Activated CD8-positive, alpha-beta memory T cell treated with anti-CD3 and anti-CD28 coated beads, Interleukin-2, amount 10 ng/mL, durations not matched to agents 7 days and 5 days (primary cell): ENCODE measurements around the gene PMIS2. TPM values are rescaled to one million over a fixed set of nuclear protein-coding genes. Genes with fewer than 3 reads are reported as not detected.
A peak's percentile ranks its signal among the peaks of the same experiment; 100 is the strongest.

Experiments
- ATAC-seq: fragments of 150-1000 bp; cut with Tn5 transposase; one replicate; pipeline ENCODE4 v1.10.0; 2021; ENCODE audit warnings: moderate library complexity
- CTCF ChIA-PET: fragments of 350-600 bp; sonication (Branson Sonifier 250); formaldehyde crosslinking; loops from one replicate; lab custom pipeline; 2021; ENCODE audit warnings: antibody characterized with exemption; lab: Charles Lee
- DNase-seq: peaks from one replicate; pipeline ENCODE4 v3.0.0-alpha.2; 2020
- H3K27ac Mint-ChIP-seq: one replicate; pipeline ENCODE4 v1.8.0; 2021; ENCODE audit warnings: mild to moderate bottlenecking, mixed read lengths
- H3K27me3 Mint-ChIP-seq: one replicate; pipeline ENCODE4 v1.8.0; 2021; ENCODE audit warnings: mixed read lengths
- H3K36me3 Mint-ChIP-seq: one replicate; pipeline ENCODE4 v1.8.0; 2021; ENCODE audit warnings: mild to moderate bottlenecking, mixed read lengths
- H3K4me1 Mint-ChIP-seq: one replicate; pipeline ENCODE4 v1.8.0; 2021; ENCODE audit warnings: mixed read lengths
- H3K4me3 Mint-ChIP-seq: one replicate; pipeline ENCODE4 v1.8.0; 2021; ENCODE audit warnings: mild to moderate bottlenecking, moderate library complexity, mixed read lengths
- H3K9me3 Mint-ChIP-seq: one replicate; pipeline ENCODE4 v1.8.0; 2022; ENCODE audit warnings: low read depth, mixed read lengths
- total RNA-seq, 2 experiments: library from RNA; stranded (reverse); gene quantifications; one replicate each; pipeline ENCODE4 v1.2.3, GENCODE V29; 2021

The PMIS2 gene
- not detected for total RNA-seq

GRCh38 chr19:35585848-35586247, at the start of gene PMIS2:
Gene PMIS2 (plus strand): TSS chr19:35586173. CDS start chr19:35586260, 87 bp downstream.
- no peak within 1 kb of the TSS for H3K4me3 Mint-ChIP-seq
- H3K27ac Mint-ChIP-seq: no peak within 1 kb of the TSS
- H3K36me3 Mint-ChIP-seq: no peaks in the 10 kb centered on the region
- peaks cover 21% of the 10 kb centered on the region for H3K27me3 Mint-ChIP-seq
- ATAC-seq (peak; percentile 23), DNase-seq (no peak)
- no peaks in the 10 kb centered on the region for H3K9me3 Mint-ChIP-seq
- H3K4me1 Mint-ChIP-seq: no peaks in the 10 kb centered on the region
- CTCF ChIA-PET: interaction anchor here (1.1 kb wide), 1 partner anchor 12 kb away, joined by 3 read pairs; no protein-coding TSS in a partner anchor

DNA sequence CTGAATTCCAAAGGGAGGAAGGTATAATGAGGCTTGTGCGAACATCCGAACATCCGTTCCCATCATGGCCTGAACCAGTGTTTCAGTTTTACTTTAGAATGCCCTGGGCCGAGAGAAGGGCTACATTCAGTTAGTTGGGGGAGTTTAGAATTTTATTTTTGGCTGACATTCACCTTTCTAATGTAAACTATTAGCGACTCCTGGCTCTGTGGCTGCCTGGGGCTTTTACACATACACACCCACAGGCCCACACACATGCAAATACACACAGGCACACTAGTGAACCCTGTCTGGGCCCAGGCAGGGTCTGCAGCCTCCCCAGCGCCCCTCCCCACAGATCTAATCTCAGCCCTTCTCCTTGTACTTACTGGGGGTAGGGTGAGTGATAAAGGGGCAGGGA, 46.7 kb upstream of the PMIS2 start:
- peaks cover 7% of the 10 kb centered on the region for H3K27me3 Mint-ChIP-seq
- CTCF ChIA-PET: no interaction called here
- H3K4me3 Mint-ChIP-seq: no peak overlapping the region
- peaks cover 15% of the 10 kb centered on the region for H3K4me1 Mint-ChIP-seq
- DNase-seq (no peak), ATAC-seq (no peak)
- H3K36me3 Mint-ChIP-seq: peaks cover 2% of the 10 kb centered on the region
- no peak overlapping the region for H3K27ac Mint-ChIP-seq
- H3K9me3 Mint-ChIP-seq: no peaks in the 10 kb centered on the region

DNA sequence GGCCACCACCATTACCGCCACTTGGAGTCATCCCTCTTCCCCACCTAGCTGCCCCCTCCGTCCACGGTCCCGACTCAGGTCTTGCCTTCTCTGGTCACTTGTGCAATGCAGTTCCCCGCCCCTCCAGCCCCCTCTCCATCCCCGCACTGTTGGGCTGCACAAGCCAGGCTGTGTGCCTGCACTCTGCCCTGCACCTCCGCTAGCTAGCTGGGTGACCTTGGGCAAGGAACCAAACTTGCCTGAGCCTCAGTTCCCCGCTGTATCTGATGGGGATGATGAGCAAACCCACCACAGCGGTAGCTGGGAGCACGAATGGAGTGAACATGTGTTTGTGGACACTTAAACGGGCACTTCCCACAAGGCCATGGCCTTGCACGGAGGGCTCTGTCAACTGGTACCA, 46.1 kb upstream of the PMIS2 start:
- peaks cover 2% of the 10 kb centered on the region for H3K27me3 Mint-ChIP-seq
- DNase-seq (no peak), ATAC-seq (no peak)
- H3K4me3 Mint-ChIP-seq: no peak overlapping the region
- H3K36me3 Mint-ChIP-seq: peaks cover 3% of the 10 kb centered on the region
- no peak overlapping the region for H3K27ac Mint-ChIP-seq
- CTCF ChIA-PET: no interaction called here
- H3K4me1 Mint-ChIP-seq: peaks cover 20% of the 10 kb centered on the region
- H3K9me3 Mint-ChIP-seq: no peaks in the 10 kb centered on the region

GRCh38 chr19:35540356-35540927, 45.5 kb upstream of the PMIS2 start:
- H3K36me3 Mint-ChIP-seq: peaks cover 3% of the 10 kb centered on the region
- CTCF ChIA-PET: no interaction called here
- DNase-seq: no peak
- H3K27me3 Mint-ChIP-seq: no peaks in the 10 kb centered on the region
- no peak overlapping the region for H3K27ac Mint-ChIP-seq
- ATAC-seq: no peak
- no peaks in the 10 kb centered on the region for H3K9me3 Mint-ChIP-seq
- H3K4me3 Mint-ChIP-seq: no peak overlapping the region
- peaks cover 21% of the 10 kb centered on the region for H3K4me1 Mint-ChIP-seq

DNA sequence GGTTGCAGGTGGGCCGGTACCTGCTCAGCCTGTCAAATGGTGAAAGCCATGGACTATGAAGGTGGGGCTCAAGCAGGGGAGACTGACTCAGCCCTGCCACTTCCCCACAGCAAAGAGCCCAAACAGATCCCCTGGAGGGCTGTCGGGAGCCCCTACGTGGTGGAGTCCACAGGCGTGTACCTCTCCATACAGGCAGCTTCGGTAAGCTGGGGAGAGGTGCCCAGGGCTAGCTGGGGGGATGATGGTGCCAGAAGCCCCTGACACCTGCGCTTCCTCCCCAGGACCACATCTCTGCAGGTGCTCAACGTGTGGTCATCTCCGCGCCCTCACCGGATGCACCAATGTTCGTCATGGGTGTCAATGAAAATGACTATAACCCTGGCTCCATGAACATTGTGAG, 43.8 kb upstream of the PMIS2 start:
- H3K27ac Mint-ChIP-seq: no peak overlapping the region
- no peaks in the 10 kb centered on the region for H3K27me3 Mint-ChIP-seq
- no peaks in the 10 kb centered on the region for H3K9me3 Mint-ChIP-seq
- DNase-seq: no peak
- no peak overlapping the region for H3K4me3 Mint-ChIP-seq
- peaks cover 3% of the 10 kb centered on the region for H3K36me3 Mint-ChIP-seq
- ATAC-seq: no peak
- CTCF ChIA-PET: interaction anchor here (1.5 to 1.9 kb wide), 2 partner anchors 32 to 50 kb away, joined by 3 to 7 read pairs; no protein-coding TSS in a partner anchor
- H3K4me1 Mint-ChIP-seq: peaks cover 24% of the 10 kb centered on the region

DNA sequence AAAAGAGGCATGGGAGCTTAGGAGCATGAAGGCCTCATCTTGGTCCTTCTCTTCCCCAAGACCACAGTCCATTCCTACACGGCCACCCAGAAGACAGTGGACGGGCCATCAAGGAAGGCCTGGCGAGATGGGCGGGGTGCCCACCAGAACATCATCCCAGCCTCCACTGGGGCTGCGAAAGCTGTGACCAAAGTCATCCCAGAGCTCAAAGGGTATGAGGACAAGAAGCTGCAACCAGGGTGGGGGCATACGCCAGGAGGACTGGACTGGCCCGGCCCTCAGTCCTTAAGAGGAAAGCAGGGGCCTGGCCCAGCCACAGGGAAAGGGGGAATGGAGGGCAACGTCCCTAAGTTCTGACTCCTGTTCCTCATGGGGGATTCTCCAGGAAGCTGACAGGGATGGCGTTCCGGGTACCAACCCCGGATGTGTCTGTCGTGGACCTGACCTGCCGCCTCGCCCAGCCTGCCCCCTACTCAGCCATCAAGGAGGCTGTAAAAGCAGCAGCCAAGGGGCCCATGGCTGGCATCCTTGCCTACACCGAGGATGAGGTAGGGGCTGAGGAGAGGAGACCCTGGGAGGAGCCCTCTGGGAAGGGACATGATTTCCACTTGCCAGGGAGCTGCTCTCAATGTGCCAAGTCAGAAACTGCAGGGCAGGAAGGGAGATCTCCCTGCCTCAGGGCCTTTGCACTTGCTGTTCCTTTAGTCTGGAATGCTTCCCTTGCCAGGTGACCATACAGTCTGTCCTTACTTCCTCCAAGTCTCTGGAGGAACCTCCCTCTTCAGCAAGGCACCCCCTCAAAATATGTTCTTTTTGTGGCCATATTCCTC, 42.5 kb upstream of the PMIS2 start:
- Mint-ChIP-seq H3K36me3 (peaks cover 3% of the 10 kb centered on the region), H3K27ac (no peak overlapping the region), H3K4me3 (no peak overlapping the region), H3K9me3 (no peaks in the 10 kb centered on the region), H3K4me1 (peaks cover 26% of the 10 kb centered on the region), H3K27me3 (no peaks in the 10 kb centered on the region)
- DNase-seq (no peak), ATAC-seq (no peak)
- CTCF ChIA-PET: interaction anchor here (1.5 to 1.9 kb wide), 3 partner anchors 33 to 49 kb away, joined by 3 to 8 read pairs (median 7); no protein-coding TSS in a partner anchor

DNA sequence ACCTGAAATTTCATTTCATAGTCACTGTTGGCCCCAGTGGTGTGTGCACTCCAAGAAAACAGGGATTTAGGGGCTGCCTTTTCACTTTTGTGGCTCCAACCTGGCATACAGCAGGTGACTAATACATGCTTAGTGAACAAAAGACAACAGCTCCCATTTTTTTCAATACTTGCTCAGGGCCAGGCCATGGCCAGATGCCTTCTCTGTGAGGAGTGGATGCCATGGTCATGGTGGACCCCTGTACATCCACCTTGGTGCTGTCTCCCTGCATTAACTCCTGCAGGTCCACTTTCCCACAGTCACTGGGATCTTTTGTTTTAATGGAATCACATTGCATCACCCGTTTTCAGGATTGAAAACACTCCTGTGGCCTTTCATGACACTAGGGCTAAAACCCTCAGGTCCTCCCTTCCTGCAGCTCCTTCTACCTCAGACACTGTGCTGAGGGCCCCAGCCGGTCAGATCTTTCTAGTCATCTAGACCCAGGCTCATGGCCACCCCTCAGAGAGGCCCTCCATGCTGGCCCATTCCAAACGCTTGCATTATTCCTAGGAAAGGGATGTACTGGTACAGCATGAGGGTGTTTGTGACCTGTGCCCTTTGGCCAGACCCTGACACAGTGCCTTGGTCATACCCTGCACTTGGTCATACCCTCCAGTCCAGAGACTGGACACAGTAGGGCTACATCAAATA, 41.7 kb upstream of the PMIS2 start:
- peak overlapping the region; percentile 78 for H3K27ac Mint-ChIP-seq
- peak overlapping the region; percentile 84 for H3K4me3 Mint-ChIP-seq
- ATAC-seq (no peak), DNase-seq (no peak)
- CTCF ChIA-PET: interaction anchor here (0.6 to 1.6 kb wide), 3 partner anchors 34 to 276 kb away, joined by 3 to 8 read pairs (median 3); no protein-coding TSS in a partner anchor
- no peaks in the 10 kb centered on the region for H3K9me3 Mint-ChIP-seq
- H3K4me1 Mint-ChIP-seq: peaks cover 30% of the 10 kb centered on the region
- H3K36me3 Mint-ChIP-seq: peaks cover 3% of the 10 kb centered on the region
- no peaks in the 10 kb centered on the region for H3K27me3 Mint-ChIP-seq

DNA sequence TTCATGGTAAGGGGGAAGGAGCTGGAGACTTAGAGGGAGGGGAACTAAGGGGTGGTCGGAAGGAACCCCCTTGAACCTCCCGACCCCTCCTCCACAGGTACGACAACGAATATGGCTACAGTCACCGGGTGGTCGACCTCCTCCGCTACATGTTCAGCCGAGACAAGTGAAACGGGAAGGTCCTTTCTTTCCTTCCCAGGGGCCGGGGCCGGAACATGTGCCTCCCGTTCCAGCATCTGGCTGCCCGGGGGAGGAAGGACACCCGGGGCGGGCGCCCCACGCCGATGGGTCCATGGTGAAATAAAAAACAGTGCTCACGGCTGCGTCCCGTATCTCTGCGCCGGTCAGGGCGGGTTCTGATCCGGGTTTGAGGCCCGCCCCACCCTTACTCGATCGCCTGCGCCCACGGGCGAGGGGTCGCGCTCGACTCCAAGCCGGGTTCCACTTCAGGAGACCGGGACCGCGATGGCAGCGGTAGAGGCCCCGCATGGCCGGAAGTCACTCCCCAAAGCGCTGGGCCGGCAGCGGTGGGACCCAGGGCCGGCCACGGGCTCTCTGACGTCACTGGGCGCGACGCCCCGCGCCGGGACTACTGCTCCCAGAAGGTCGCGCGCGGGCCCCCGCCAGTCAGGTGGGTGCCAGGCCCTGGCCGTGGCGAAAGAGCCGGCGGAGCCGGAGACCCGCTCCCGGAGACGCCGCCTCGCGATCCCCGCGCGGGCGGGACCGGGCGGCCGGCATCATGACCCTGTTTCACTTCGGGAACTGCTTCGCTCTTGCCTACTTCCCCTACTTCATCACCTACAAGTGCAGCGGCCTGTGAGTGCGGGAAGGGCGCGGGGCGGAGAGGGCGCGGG, 40.7 kb upstream of the PMIS2 start, which contains the start of gene TMEM147:
TMEM147 (plus strand) TSS at position 626 of the 854 bp plus-strand sequence; CDS start at position 740, 114 bp downstream.
- peak; percentile 90 for DNase-seq
- CTCF ChIA-PET: interaction anchor here (1.0 to 1.6 kb wide), 2 partner anchors 35 to 275 kb away, joined by 3 to 8 read pairs; no protein-coding TSS in a partner anchor
- Mint-ChIP-seq H3K27me3 (no peaks in the 10 kb centered on the region), H3K4me3 (peak within 1 kb of the TSS; percentile 84), H3K9me3 (no peaks in the 10 kb centered on the region), H3K4me1 (peaks cover 30% of the 10 kb centered on the region), H3K36me3 (peaks cover 3% of the 10 kb centered on the region), H3K27ac (peak within 1 kb of the TSS; percentile 84)
- ATAC-seq: peak; percentile 90

- CTCF ChIA-PET: interaction anchor here (1.1 kb wide), 1 partner anchor 47 kb away, joined by 3 read pairs; no protein-coding TSS in a partner anchor
- Mint-ChIP-seq H3K4me3 (peak overlapping the region; percentile 84), H3K4me1 (peaks cover 30% of the 10 kb centered on the region), H3K9me3 (no peaks in the 10 kb centered on the region), H3K36me3 (peaks cover 3% of the 10 kb centered on the region), H3K27me3 (no peaks in the 10 kb centered on the region), H3K27ac (peak overlapping the region; percentile 84)
- peak; percentile 73 for ATAC-seq
- DNase-seq: peak; percentile 79
Observed at GRCh38 chr19:35545855-35546381, 40.1 kb upstream of the PMIS2 start.

- Mint-ChIP-seq H3K27me3 (no peaks in the 10 kb centered on the region), H3K27ac (peak overlapping the region; percentile 84), H3K4me1 (peaks cover 30% of the 10 kb centered on the region), H3K4me3 (peak overlapping the region; percentile 84), H3K36me3 (peaks cover 3% of the 10 kb centered on the region), H3K9me3 (no peaks in the 10 kb centered on the region)
- ATAC-seq: no peak
- DNase-seq: no peak
- CTCF ChIA-PET: interaction anchor here (1.1 to 1.8 kb wide), 2 partner anchors 31 to 46 kb away, joined by 3 to 4 read pairs; no protein-coding TSS in a partner anchor
Observed at GRCh38 chr19:35546532-35546931, 39.4 kb upstream of the PMIS2 start.

GRCh38 chr19:35549174-35549788, 36.7 kb upstream of the PMIS2 start:
- H3K27me3 Mint-ChIP-seq: no peaks in the 10 kb centered on the region
- ATAC-seq (no peak), DNase-seq (peak; percentile 68)
- CTCF ChIA-PET: interaction anchor here (0.6 to 2.9 kb wide), 23 partner anchors 9 to 382 kb away, joined by 3 to 13 read pairs (median 4); partner anchors contain the start of genes COX6B1 and HAUS5
- H3K4me1 Mint-ChIP-seq: peaks cover 25% of the 10 kb centered on the region
- H3K27ac Mint-ChIP-seq: no peak overlapping the region
- H3K4me3 Mint-ChIP-seq: no peak overlapping the region
- H3K9me3 Mint-ChIP-seq: no peaks in the 10 kb centered on the region
- H3K36me3 Mint-ChIP-seq: peaks cover 2% of the 10 kb centered on the region
